Germinal center (tissue), 1 donor: Measurements from ENCODE around the gene SIRPD.
"Not testable (repeated sequence)": the region's sequence is repeated elsewhere in the genome, so short reads cannot be mapped to it uniquely, and the experiment has no call there.

ENCODE experiments used
- DNase-seq: peaks from one replicate; pipeline ENCODE4 v3.0.0; 2012; ENCODE audit warnings: mixed read lengths, low spot score

Gene SIRPD

DNA sequence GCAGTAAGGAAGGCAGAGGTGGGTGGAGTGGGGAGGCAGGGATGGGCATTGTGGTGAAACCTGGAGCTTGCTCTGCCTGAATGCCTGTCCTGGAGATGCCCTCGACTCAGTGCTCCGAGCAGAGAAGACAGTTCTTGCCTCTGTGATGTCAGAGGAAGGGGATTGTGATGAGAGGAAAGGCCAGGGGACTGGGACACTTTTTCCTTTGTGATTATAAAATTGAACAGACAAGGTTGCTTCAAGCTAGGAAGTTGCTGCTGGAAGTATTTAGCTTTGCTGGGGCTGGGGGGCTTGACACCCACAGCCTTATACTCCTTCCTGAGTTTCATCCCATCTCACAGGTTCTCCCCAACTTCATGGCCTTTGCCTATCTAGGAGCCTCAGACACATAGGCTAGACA is at the start of gene SIRPD:
TSS of gene SIRPD (minus strand) at position 101 of the 400 bp plus-strand sequence. CDS start at position 49, 52 bp downstream.
- DNase-seq: no peak

- no peak for DNase-seq
Observed at GRCh38 chr20:1600736-1601135, 43.2 kb upstream of the SIRPD start.

DNA sequence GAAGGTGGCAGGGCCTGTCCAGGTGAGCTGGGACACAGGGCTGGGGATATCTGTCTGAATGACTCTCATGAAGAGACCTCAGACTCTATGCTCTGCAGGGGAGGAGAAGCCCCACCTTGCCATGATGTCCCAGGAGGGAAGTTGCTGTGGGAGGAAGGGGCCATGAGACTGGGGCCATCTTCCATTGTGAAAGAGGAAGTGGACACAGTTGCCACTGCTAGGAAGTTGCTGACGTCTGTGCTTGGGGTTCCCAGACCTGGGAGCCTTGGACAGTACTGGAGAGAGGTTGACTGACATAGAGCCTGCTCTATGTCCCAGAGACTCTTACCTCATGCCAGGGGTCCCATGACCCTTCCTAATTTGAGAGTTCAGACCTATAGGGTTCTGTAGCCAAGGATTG is 37.8 kb upstream of the SIRPD start:
- DNase-seq: no peak

DNA sequence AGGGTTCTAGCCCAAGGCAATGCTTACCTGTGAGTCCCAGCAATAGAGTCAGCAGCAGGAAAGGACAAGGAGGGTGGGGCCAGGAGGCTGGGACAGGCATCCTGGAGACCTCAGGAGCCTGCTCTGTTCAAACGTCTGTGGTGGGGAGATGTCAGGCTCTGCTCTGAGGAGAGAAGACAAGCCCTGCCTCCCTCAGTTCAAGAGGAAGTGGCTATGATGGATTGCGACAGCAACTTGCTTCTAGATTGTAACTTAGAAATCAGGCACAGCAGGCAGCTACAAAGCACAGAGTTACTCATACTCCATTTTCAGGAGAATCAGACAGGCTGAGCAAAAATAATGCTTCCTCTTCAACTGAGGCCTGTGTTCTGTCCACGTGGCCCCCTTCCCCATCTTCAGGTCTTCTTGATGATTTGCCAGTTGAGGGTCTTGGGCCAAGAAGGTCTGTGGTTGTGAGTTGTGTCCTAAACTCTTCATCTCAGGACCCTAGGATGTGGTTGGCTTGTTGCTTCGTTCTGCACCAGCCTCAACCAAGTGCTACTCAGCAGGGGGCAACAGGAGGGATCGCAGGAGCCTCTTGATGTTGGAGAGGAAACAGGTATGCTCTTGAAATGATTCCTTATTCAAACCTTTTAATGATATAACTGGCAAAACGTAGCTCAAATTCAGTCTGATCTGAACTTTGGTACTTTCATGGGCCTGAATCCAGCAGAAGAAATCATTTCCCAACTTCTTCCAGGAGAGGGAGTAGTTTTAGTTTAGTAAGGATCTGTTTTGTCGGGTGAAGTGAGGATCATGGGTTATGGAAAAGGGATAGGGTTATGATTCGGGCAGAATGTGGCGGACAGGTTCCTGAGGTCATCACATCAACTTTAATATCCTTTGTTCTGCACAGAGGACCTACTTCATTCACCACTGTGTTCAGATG is 31.3 kb upstream of the SIRPD start:
- DNase-seq: no peak

GRCh38 chr20:1587781-1588532 is 30.5 kb upstream of the SIRPD start:
- no peak for DNase-seq

DNA sequence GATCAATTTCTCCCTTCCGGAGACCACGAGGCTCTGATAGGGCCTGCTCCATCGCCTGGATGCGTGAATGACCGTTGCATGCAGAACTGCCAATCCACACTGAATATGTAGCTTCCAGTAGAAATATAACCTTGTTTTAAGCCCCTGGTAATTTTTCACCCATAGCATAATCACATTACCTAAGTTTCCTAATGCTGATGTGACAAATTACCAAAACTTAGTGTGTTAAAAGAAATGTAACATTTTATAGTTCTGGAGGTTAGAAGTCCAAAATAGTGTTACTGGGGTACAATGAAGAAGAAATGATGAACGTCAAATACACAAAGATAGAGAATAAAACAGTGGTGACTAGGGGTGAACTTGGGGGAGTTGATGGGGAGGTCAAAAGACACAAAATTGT is 22.0 kb upstream of the SIRPD start:
- no peak for DNase-seq

- DNase-seq: no peak
Observed at GRCh38 chr20:1577906-1578305, 20.4 kb upstream of the SIRPD start.

DNA sequence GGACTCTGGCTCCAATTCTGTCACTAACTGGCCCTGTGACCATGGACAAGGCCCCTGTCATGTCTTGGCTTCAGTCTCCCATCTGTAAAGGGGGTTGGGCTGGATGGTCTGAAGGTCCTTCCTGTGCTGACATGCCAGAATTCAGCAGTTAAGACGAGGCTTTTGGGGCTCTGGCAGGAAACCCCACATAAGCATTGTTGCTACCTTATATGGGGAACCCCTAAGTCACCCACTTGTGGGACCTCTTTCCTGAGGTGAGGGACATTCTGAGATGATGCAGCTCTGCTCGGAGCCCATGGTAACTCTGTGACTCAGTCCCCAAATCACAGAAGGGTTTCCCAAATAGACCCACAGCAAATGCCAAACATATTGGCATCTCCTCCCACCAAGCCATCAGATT is 19.8 kb upstream of the SIRPD start:
- DNase-seq: not testable (repeated sequence)

- DNase-seq: no peak
Observed at GRCh38 chr20:1576641-1577040, 19.1 kb upstream of the SIRPD start.

GRCh38 chr20:1576003-1576402 is 18.5 kb upstream of the SIRPD start:
- DNase-seq: not testable (repeated sequence)

GRCh38 chr20:1571583-1571982 is 14.1 kb upstream of the SIRPD start:
- not testable (repeated sequence) for DNase-seq

GRCh38 chr20:1569415-1569881 is 11.9 kb upstream of the SIRPD start:
- no peak for DNase-seq

DNA sequence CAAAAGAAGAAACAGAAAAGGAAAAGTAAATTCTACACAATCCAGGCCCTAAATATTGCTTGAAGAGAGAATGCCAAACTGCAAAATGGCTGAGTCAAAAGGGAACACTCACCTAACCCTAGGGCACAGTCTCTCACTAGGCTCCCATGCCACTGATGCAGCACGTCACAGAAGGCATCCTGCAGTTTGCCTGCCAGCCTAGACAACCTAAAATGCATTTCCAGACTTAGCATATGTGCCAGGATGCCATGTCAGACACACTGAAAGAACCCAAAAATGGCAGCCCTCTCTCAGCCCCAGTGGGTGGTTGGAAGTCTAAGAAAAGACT is 10.6 kb upstream of the SIRPD start:
- DNase-seq: no peak

DNA sequence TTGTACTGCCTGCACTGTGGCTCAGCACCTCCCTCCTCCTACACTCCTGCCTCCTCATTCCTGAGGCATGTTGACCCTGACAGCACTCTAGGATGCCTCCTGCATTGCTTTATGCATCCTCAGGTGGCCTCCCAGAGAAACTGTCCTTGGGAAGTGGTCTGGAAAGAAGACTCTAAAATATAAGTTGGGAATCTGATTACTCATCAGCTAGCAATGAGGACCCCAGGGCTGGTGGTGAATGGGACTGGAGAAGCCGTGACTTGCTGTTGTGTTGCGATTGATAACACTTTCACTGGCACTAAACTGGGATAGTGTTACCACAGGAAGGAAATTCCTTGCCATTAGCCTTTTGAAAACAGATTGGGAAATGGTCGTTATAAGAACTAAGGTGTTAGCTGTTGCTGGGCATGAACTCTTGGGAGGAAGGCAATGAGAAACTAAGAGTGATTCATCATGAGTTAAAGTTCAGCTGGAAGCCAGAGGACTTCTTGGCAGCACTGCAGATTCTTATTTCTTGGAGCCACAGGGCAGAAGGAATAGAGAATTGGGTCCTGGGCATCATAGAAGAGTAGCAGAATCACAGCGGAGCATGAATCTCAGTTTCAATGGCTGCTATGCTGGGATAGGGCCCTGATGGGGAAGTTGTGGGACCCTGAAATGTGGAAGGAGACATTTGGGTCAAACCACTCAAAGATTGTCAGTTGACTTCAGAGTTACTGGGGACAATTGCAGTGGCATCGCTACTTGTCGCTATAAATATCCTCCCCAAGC is 10.1 kb upstream of the SIRPD start:
- no peak for DNase-seq

GRCh38 chr20:1566701-1567100 is 9.2 kb upstream of the SIRPD start:
- DNase-seq: no peak

DNA sequence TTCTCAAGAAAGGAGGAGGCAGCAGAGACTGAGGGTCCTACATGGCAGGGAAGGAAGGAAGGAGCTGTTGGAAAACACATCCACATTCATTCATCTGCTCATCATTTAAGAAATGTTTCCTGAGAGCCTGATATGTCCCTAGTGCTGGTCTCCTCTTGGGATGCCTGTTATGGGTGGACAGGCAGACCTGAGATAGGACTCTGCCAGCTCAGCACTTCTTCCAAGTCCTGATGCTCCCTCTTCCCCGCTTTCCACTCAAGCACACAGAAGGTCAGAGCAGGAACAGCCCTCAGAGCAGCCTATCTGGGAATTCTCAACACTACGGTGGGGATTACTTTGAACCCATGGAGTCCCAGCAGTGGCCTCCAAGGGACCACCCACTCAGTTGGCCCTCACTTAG is 8.0 kb upstream of the SIRPD start:
- no peak for DNase-seq

- no peak for DNase-seq
Observed at GRCh38 chr20:1563598-1563997, 6.1 kb upstream of the SIRPD start.

GRCh38 chr20:1562622-1563021 is 5.1 kb upstream of the SIRPD start:
- no peak for DNase-seq

DNA sequence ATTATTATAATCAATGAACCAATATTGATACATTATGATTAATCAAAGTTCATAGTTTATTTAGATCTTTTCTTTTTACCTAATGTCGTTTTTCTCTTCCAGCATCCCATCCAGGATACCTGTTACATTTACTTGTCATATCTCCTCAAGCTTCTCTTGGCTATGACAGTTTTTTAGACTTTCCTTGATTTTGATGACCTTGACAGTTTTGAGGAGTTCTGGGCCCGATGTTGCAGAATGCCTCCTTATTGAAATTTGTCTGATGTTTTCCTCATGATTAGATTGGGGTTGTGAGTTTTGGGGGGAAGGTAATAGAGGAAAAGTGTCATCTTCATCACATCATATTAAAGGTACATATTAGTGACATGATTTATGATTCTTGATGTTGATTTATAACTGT is 3.8 kb upstream of the SIRPD start:
- DNase-seq: no peak

DNA sequence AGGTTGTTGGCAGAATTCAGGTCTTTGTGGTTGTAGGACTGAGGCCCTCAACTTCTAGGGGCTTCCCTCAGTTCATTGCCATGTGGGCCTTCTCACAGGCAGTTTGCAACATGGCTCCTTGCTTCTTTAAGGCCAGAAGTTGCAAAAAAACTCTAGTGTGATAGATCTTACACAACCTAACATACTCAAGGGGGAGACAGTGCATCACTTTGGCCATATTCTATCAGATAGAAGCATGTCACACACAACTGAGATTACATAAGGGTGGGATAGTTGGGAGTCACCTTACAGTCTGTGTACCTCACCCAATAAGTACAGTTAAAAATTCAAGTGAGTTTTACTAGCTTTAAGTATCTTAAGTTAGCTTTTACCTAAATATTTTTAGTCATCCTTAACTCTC is 1.6 kb downstream of the SIRPD start:
- DNase-seq: no peak

DNA sequence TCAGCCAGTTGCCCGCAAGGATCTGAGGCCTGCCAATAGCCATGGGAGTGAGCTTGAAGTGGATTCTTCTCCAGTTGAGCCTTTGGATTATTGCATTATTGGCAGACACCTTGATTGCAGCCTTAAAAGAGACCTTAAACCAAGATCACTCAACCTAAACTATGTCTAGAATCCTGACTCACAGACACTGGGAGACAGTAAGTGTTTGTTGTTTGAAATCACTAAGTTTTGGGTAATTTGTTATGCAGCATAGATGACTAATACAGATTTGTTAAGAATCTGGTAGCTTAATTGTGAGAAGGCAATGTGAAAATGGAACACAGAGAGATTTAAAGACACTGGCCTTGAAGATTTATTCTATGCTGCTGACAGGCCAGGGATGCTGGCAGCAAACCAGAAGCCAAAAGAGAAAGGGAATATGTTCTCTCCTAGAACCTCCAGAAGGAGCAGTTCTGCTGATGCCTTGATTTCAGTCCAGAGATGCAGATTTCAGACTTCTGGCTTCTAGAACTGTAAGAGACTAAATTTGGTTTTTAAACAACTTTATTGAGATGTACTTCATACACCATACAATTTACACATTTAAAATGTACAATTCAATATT is 17.6 kb downstream of the SIRPD start:
- DNase-seq: no peak

DNA sequence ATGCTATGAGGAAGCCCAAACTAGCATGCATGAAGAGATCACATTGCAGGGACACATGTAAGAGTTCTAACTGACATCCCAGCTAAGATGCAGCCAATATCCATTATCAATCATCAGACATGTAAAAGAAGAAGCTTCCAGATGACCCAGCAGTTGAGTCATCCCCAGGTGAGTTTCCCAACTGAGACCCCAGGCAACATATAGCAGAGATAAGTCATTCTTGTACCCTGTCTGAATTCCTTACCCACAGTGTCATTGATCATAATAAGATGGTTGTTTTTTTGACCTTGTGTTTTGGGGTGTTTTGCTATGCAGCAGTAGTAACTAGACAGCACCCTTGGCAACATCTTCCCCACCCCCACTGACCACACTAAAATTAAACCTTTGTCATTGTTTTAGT is 18.9 kb downstream of the SIRPD start:
- DNase-seq: no peak
